Suppressor macrophage treated with lipopolysaccharide for 4 hours (primary cell): ENCODE measurements around the gene NT5DC2.
A peak's percentile ranks its signal among the peaks of the same experiment; 100 is the strongest.

Experiments
- DNase-seq: peaks from one replicate; pipeline ENCODE4 v3.0.0-alpha.2; 2020

NT5DC2 gene

GRCh38 chr3:52533623-52534280 lies at the start of gene NT5DC2:
Gene NT5DC2 (minus strand): TSS chr3:52533857. CDS start chr3:52533737, 120 bp downstream.
- peak; percentile 83 for DNase-seq

- DNase-seq = no peak
Measured at GRCh38 chr3:52574056-52574965, 40.7 kb upstream of the NT5DC2 start.

GRCh38 chr3:52572221-52572620 lies 38.6 kb upstream of the NT5DC2 start:
- DNase-seq = no peak

GRCh38 chr3:52570076-52570475 lies 36.4 kb upstream of the NT5DC2 start:
- DNase-seq = no peak

GRCh38 chr3:52568069-52568468 lies 34.4 kb upstream of the NT5DC2 start:
- no peak for DNase-seq

GRCh38 chr3:52563984-52564383 lies 30.3 kb upstream of the NT5DC2 start:
- DNase-seq = no peak

GRCh38 chr3:52561028-52561747 lies 27.5 kb upstream of the NT5DC2 start:
- no peak for DNase-seq

- no peak for DNase-seq
Measured at GRCh38 chr3:52558436-52558835, 24.8 kb upstream of the NT5DC2 start.

GRCh38 chr3:52557011-52557960 lies 23.6 kb upstream of the NT5DC2 start:
- no peak for DNase-seq

- DNase-seq = no peak
Measured at GRCh38 chr3:52555056-52555455, 21.4 kb upstream of the NT5DC2 start.

GRCh38 chr3:52554026-52554755 lies 20.5 kb upstream of the NT5DC2 start:
- DNase-seq = no peak

- DNase-seq = no peak
Measured at GRCh38 chr3:52552089-52552488, 18.4 kb upstream of the NT5DC2 start.

GRCh38 chr3:52551118-52551517 lies 17.5 kb upstream of the NT5DC2 start:
- DNase-seq = no peak

GRCh38 chr3:52547143-52547542 lies 13.5 kb upstream of the NT5DC2 start:
- no peak for DNase-seq

- DNase-seq = no peak
Measured at GRCh38 chr3:52546111-52546901, 12.6 kb upstream of the NT5DC2 start.

GRCh38 chr3:52544937-52545336 lies 11.3 kb upstream of the NT5DC2 start:
- no peak for DNase-seq

GRCh38 chr3:52541050-52541449 lies 7.4 kb upstream of the NT5DC2 start:
- DNase-seq = no peak

- DNase-seq = no peak
Measured at GRCh38 chr3:52539010-52539653, 5.5 kb upstream of the NT5DC2 start.

- no peak for DNase-seq
Measured at GRCh38 chr3:52537726-52538421, 4.2 kb upstream of the NT5DC2 start.
